Endothelial cell of umbilical vein (primary cell): ENCODE results near the gene SMIM33. TPM values are rescaled to one million over a fixed set of nuclear protein-coding genes. Genes with fewer than 3 reads are reported as not detected.

Source experiments
- BruUV-seq: library from RNA; stranded (reverse); fragments of 400-500 nt; replicated peaks from 2 replicates; lab custom pipeline; 2021; lab: Mats Ljungman, UMichigan
- CTCF ChIA-PET: fragments of 300-600, 350-600 bp; sonication (Branson Sonifier 250); formaldehyde crosslinking; loops from one replicate; lab custom pipeline; 2021; ENCODE audit warnings: antibody characterized with exemption, inconsistent platforms; lab: Charles Lee
- POLR2A ChIA-PET: fragments of 300-600, 350-600 bp; sonication (Branson Sonifier 250); formaldehyde crosslinking; loops from one replicate; lab custom pipeline; 2021; ENCODE audit warnings: antibody characterized with exemption, inconsistent platforms; lab: Charles Lee
- DNase-seq: peaks from one replicate; pipeline ENCODE4 v3.0.0-alpha.2; 2011; ENCODE audit warnings: low read depth, low spot score
- FAIRE-seq: peaks from 2 replicates; lab custom pipeline; 2011; peaks lifted over from hg19 to GRCh38; lab: Jason Lieb, UNC
- H2AFZ ChIP-seq: 2 replicates; pipeline ENCODE4 v1.6.0; 2012; ENCODE audit warnings: low read depth, low read length, control low read depth, inconsistent platforms
- H3K27ac ChIP-seq: 2 replicates; pipeline ENCODE4 v1.5.1; 2011; ENCODE audit warnings: low read depth, mild to moderate bottlenecking, control low read depth, low read length, moderate library complexity; ENCODE audit not compliant: insufficient read depth
- H3K27me3 ChIP-seq, 2 experiments: 2 replicates each; pipeline versions ENCODE4 v1.6.0 to v1.6.1; 2011; ENCODE audit warnings: low read length in 2 of 2, mixed read lengths in 1 of 2; ENCODE audit not compliant: control insufficient read depth in 2 of 2, insufficient read depth in 2 of 2
- H3K36me3 ChIP-seq, 2 experiments: 2 replicates in 1 of 2; 3 replicates in 1 of 2; pipeline ENCODE4 v1.5.1; 2011; ENCODE audit warnings: low read length in 2 of 2, mild to moderate bottlenecking in 1 of 2, moderate library complexity in 1 of 2; ENCODE audit not compliant: control insufficient read depth in 2 of 2, insufficient read depth in 2 of 2; ENCODE audit errors: extremely low read depth in 1 of 2
- H3K4me1 ChIP-seq: 3 replicates; pipeline ENCODE4 v1.5.1; 2011; ENCODE audit warnings: mild to moderate bottlenecking, low read length; ENCODE audit not compliant: control insufficient read depth, insufficient read depth; ENCODE audit errors: extremely low read depth
- H3K4me2 ChIP-seq: 2 replicates; pipeline ENCODE4 v1.6.1; 2011; ENCODE audit warnings: low read length, control low read depth, mixed read lengths; ENCODE audit not compliant: insufficient read depth
- H3K4me3 ChIP-seq, 3 experiments: fragments of 200-600 bp in 1 of 3; sonication (generic), shearing (Covaris generic) in 1 of 3; replicated peaks in 1 of 3; 2 replicates each; pipeline ENCODE4 v1.5.1; 2011 to 2016; ENCODE audit warnings: control low read depth in 3 of 3, low read length in 3 of 3, mild to moderate bottlenecking in 2 of 3, inconsistent platforms in 1 of 3, low read depth in 1 of 3, moderate library complexity in 1 of 3; ENCODE audit not compliant: insufficient read depth in 1 of 3
- H3K79me2 ChIP-seq: 2 replicates; pipeline ENCODE4 v1.6.0; 2012; ENCODE audit warnings: low read length, inconsistent platforms; ENCODE audit not compliant: control insufficient read depth, insufficient read depth
- H3K9ac ChIP-seq: replicated peaks from 2 replicates; pipeline ENCODE3; 2011; ENCODE audit warnings: low read length, control low read depth; ENCODE audit not compliant: insufficient read depth; ENCODE audit errors: extremely low read depth
- H3K9me1 ChIP-seq: replicated peaks from 3 replicates; pipeline ENCODE4 v1.6.0; 2011; ENCODE audit warnings: mild to moderate bottlenecking, low read length; ENCODE audit not compliant: control insufficient read depth, insufficient read depth; ENCODE audit errors: extremely low read depth
- H3K9me3 ChIP-seq: replicated peaks from 2 replicates; pipeline ENCODE4 v1.5.1; 2012; ENCODE audit warnings: low read length, inconsistent platforms; ENCODE audit not compliant: control insufficient read depth, insufficient read depth
- H4K20me1 ChIP-seq: replicated peaks from 2 replicates; pipeline ENCODE3; 2011; ENCODE audit warnings: mild to moderate bottlenecking, low read length; ENCODE audit not compliant: control insufficient read depth, insufficient read depth; ENCODE audit errors: extremely low read depth
- GATA2 ChIP-seq: IDR thresholded peaks from 2 replicates; pipeline ENCODE4 v1.7.0; 2011; ENCODE audit warnings: low read depth, mild to moderate bottlenecking, moderate library complexity, mixed read lengths, low read length; ENCODE audit not compliant: insufficient read length, insufficient read depth
- POLR2A ChIP-seq: IDR thresholded peaks from 2 replicates; pipeline ENCODE4 v1.6.1; 2012; ENCODE audit warnings: low read depth, mild to moderate bottlenecking, control low read depth, low read length
- POLR2AphosphoS5 ChIP-seq: IDR thresholded peaks from 2 replicates; pipeline ENCODE4 v1.6.1; 2012; ENCODE audit warnings: low read depth, mild to moderate bottlenecking, control low read depth, low read length, moderate library complexity; ENCODE audit not compliant: insufficient read depth
- dilution Hi-C: fragments of 300-500 bp; cut with MboI; formaldehyde crosslinking; loops from one replicate; pipeline ENCODE4 v1.15.0; 2019; ENCODE audit warnings: low sequenced_read_pairs; ENCODE audit not compliant: extremely low pct_ligation_motif_present
- intact Hi-C: fragments of 100-400 bp; cut with micrococcal nuclease; formaldehyde crosslinking; loops from one replicate; pipeline ENCODE4 v1.10.0; 2022
- polyA plus RNA-seq, 4 experiments: library from polyadenylated mRNA; depleted of rRNA in 3 of 4; stranded (reverse) in 3 of 4; unstranded in 1 of 4; fragments of >200 nt; gene quantifications; 2 replicates each; pipeline versions ENCODE4 v1.2.1 to v1.2.3, GENCODE V29; 2011 to 2012; ENCODE audit warnings: missing spikeins in 1 of 4
- total RNA-seq: library from RNA; stranded (reverse); gene quantifications from 2 replicates; pipeline ENCODE4 v1.2.3, GENCODE V29; 2021
- TF ChIP-seq, protein P1 (sequence below), 2 donors: IDR thresholded peaks; 1 replicate in 1 of 2; 2 replicates in 1 of 2; pipeline ENCODE4 v1.5.1; 2011; ENCODE audit warnings: low read length in 2 of 2, mild to moderate bottlenecking in 2 of 2, moderate library complexity in 2 of 2, control low read depth in 1 of 2, inconsistent platforms in 1 of 2, low read depth in 1 of 2; ENCODE audit not compliant: insufficient read depth in 1 of 2; ENCODE audit errors: extremely low read depth in 1 of 2

Gene SMIM33
- total and polyA plus RNA-seq, 2 donors (not counting 3 experiments of a cell fraction or from before 2014, with no cell fraction given): not detected

DNA sequence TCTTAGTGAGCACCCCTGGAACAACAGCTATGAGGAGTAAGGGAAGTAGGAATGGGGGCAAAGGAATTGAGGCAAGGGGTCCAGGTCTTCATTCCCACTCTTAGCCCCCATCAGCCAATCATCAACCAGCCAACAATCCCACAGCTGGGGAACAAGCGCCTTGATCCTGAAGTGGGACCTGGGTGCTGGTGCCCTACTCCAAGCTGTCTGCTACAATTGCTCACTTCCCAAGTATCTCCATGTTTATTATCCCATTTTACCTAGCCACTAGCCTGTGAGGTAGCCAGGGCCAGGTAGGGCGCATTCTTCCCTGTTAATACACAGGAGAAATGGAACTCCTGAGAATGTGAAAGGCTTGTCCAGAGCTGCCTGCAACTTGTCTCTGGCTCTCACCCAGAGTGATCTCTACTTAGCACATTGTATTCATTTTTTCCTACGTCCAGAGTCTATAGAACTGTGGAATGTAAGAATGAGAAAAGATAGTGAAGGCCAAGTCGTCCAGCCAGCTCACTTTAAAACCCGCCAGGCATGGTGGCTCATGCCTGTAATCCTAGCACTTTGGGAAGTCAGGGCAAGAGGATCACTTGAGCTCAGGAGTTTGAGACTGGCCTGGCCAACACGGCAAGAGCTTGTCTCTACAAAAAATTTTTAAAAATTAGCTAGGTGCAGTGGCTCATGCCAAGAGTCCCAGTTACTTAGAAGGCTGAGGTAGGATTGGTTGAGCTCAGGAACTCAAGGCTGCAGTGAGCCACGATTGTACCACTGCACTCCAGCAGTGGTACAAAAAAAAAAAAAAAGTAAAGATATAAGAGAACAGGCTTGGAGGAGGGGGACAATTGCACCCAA lies 25.3 kb upstream of the SMIM33 start:
- dilution Hi-C loops: no loop called here

More for the DNA sequence above, 25.3 kb upstream of the SMIM33 start:
- intact Hi-C loops: no loop called here
- peak; percentile 70 for TF ChIP-seq POLR2AphosphoS5
- TF ChIP-seq, protein P1, sequence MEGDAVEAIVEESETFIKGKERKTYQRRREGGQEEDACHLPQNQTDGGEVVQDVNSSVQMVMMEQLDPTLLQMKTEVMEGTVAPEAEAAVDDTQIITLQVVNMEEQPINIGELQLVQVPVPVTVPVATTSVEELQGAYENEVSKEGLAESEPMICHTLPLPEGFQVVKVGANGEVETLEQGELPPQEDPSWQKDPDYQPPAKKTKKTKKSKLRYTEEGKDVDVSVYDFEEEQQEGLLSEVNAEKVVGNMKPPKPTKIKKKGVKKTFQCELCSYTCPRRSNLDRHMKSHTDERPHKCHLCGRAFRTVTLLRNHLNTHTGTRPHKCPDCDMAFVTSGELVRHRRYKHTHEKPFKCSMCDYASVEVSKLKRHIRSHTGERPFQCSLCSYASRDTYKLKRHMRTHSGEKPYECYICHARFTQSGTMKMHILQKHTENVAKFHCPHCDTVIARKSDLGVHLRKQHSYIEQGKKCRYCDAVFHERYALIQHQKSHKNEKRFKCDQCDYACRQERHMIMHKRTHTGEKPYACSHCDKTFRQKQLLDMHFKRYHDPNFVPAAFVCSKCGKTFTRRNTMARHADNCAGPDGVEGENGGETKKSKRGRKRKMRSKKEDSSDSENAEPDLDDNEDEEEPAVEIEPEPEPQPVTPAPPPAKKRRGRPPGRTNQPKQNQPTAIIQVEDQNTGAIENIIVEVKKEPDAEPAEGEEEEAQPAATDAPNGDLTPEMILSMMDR (IDR thresholded peaks at IDR 0.05; ENCODE audit: extremely low read depth in 1 of 2, insufficient read depth in 1 of 2, low read depth in 1 of 2, low read length in 2 of 2): no peak
- TF ChIP-seq GATA2: no peak
- peak; percentile 54 for TF ChIP-seq POLR2A
- H3K79me2 ChIP-seq: no peaks in the 10 kb centered on the region
- H3K27ac ChIP-seq: peak overlapping the region; percentile 94
- H3K4me1 ChIP-seq: peaks cover 58% of the 10 kb centered on the region
- H3K9ac ChIP-seq: no peak overlapping the region
- no peak overlapping the region for H3K4me3 ChIP-seq
- H2AFZ ChIP-seq: no peak overlapping the region
- no peaks in the 10 kb centered on the region for H3K9me1 ChIP-seq
- peak; percentile 69 for DNase-seq
- H4K20me1 ChIP-seq: no peaks in the 10 kb centered on the region
- BruUV-seq: no TSS peak
- ChIA-PET POLR2A (interaction anchor here (1.0 to 1.5 kb wide), 4 partner anchors 9 to 17 kb away, joined by 3 to 6 read pairs (median 4); partner anchors contain the start of gene ECSCR), CTCF (interaction anchor here (0.8 to 3.6 kb wide), 9 partner anchors 9 to 68 kb away, joined by 3 to 44 read pairs (median 4); partner anchors contain the start of genes ECSCR and STING1)
- FAIRE-seq: peak; percentile 59
- H3K9me3 ChIP-seq: no peaks in the 10 kb centered on the region
- H3K36me3 ChIP-seq: peaks cover 20 to 24% of the 10 kb centered on the region in 2 experiments
- H3K27me3 ChIP-seq: no peaks in the 10 kb centered on the region
- no peak overlapping the region for H3K4me2 ChIP-seq
